Endothelial cell (in vitro differentiated cells): Measurements from ENCODE around the gene UBE2E1. TPM values are rescaled to one million over a fixed set of nuclear protein-coding genes. Genes with fewer than 3 reads are reported as not detected.
"Not testable (repeated sequence)": the region's sequence is repeated elsewhere in the genome, so short reads cannot be mapped to it uniquely, and the experiment has no call there.

Source experiments
- DNase-seq: peaks from one replicate; pipeline ENCODE4 v3.0.0; 2021; ENCODE audit warnings: low spot score
- H3K27ac Mint-ChIP-seq: one replicate; pipeline ENCODE4 v1.8.0; 2021; ENCODE audit warnings: mixed read lengths, inconsistent platforms; ENCODE audit not compliant: unreplicated experiment
- H3K27me3 Mint-ChIP-seq: one replicate; pipeline ENCODE4 v1.8.0; 2021; ENCODE audit warnings: mild to moderate bottlenecking, moderate library complexity, mixed read lengths, inconsistent platforms; ENCODE audit not compliant: unreplicated experiment
- H3K36me3 Mint-ChIP-seq: one replicate; pipeline ENCODE4 v1.8.0; 2021; ENCODE audit warnings: mild to moderate bottlenecking, low read depth, mixed read lengths, inconsistent platforms; ENCODE audit not compliant: unreplicated experiment
- H3K4me1 Mint-ChIP-seq: one replicate; pipeline ENCODE4 v1.8.0; 2021; ENCODE audit warnings: mild to moderate bottlenecking, mixed read lengths, inconsistent platforms; ENCODE audit not compliant: unreplicated experiment
- H3K4me3 Mint-ChIP-seq: one replicate; pipeline ENCODE4 v1.8.0; 2021; ENCODE audit warnings: mild to moderate bottlenecking, mixed read lengths, inconsistent platforms; ENCODE audit not compliant: unreplicated experiment
- H3K9me3 Mint-ChIP-seq: one replicate; pipeline ENCODE4 v1.8.0; 2021; ENCODE audit warnings: mixed read lengths, inconsistent platforms; ENCODE audit not compliant: unreplicated experiment
- CTCF ChIP-seq: fragments of 200-600 bp; sonication (generic); IDR thresholded peaks from one replicate; pipeline ENCODE4 v1.5.0; 2021; ENCODE audit warnings: antibody characterized with exemption; ENCODE audit not compliant: unreplicated experiment
- total RNA-seq: library from RNA; stranded (reverse); fragmentation: NEBNext Ultra II Directional; extraction: Animal tissue kit (Norgen Biotek cat#: 25700); gene quantifications from one replicate; pipeline ENCODE4 v1.2.1, GENCODE V29; 2021; ENCODE audit not compliant: unreplicated experiment

The UBE2E1 gene
- total RNA-seq, 1 donor from 2014 or later = 129 TPM

- DNase-seq = no peak
- Mint-ChIP-seq H3K36me3 (peaks cover 31% of the 10 kb centered on the region), H3K9me3 (no peaks in the 10 kb centered on the region), H3K27ac (peak overlapping the region; percentile 68), H3K27me3 (peaks cover 8% of the 10 kb centered on the region), H3K4me3 (peak overlapping the region; percentile 99), H3K4me1 (peaks cover 29% of the 10 kb centered on the region)
- TF ChIP-seq CTCF = no peak
These were observed 109.9 kb downstream of the UBE2E1 start for GRCh38 chr3:23915537-23916108.

GRCh38 chr3:23916152-23916885, 110.6 kb downstream of the UBE2E1 start:
- Mint-ChIP-seq H3K36me3 (peaks cover 31% of the 10 kb centered on the region), H3K27ac (peak overlapping the region; percentile 96), H3K4me3 (peak overlapping the region; percentile 99), H3K9me3 (no peaks in the 10 kb centered on the region), H3K27me3 (peaks cover 8% of the 10 kb centered on the region), H3K4me1 (peaks cover 29% of the 10 kb centered on the region)
- TF ChIP-seq CTCF = no peak
- no peak for DNase-seq

- H3K36me3 Mint-ChIP-seq = peaks cover 31% of the 10 kb centered on the region
- H3K4me1 Mint-ChIP-seq = peaks cover 29% of the 10 kb centered on the region
- DNase-seq = peak; percentile 96
- peak within 1 kb of the TSS; percentile 99 for H3K4me3 Mint-ChIP-seq
- peaks cover 8% of the 10 kb centered on the region for H3K27me3 Mint-ChIP-seq
- peak; percentile 71 for TF ChIP-seq CTCF
- peak within 1 kb of the TSS; percentile 96 for H3K27ac Mint-ChIP-seq
- no peaks in the 10 kb centered on the region for H3K9me3 Mint-ChIP-seq
These were observed 111.3 kb downstream of the UBE2E1 start, which contains the start of the genes NKIRAS1 and RPL15 for GRCh38 chr3:23916886-23917678. Gene NKIRAS1, minus strand, starts transcription at chr3:23916990. Its CDS starts 6,086 bp downstream, at chr3:23910904. Gene RPL15, plus strand, starts transcription at chr3:23917132. Its CDS starts 728 bp downstream, at chr3:23917860.

DNA sequence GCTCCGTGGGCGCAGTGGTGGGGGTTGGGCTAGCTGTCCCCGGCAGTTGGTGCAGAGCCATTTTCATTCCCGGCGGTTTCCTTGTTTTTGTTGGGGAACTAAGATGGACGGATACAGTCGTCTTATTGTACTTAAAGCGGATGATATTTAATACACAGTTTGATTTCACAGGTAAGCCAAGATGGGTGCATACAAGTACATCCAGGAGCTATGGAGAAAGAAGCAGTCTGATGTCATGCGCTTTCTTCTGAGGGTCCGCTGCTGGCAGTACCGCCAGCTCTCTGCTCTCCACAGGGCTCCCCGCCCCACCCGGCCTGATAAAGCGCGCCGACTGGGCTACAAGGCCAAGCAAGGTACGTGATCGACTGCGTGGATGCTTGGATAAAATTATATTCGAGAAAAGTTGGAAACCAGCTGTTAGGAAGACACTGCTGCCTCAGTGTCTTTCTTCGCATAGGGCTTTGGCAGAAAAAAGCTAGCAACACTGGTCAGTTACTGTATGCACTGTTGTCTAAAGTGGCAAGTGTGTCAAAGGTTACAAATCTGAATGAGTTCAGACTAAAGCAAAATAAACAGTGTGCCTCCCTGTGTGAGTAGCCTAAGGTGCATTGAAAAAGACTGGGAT, 112.0 kb downstream of the UBE2E1 start:
- peak overlapping the region; percentile 99 for H3K4me3 Mint-ChIP-seq
- DNase-seq = peak; percentile 67
- H3K27me3 Mint-ChIP-seq, H3K9me3 Mint-ChIP-seq: not testable (repeated sequence)
- H3K36me3 Mint-ChIP-seq = peaks cover 31% of the 10 kb centered on the region
- H3K27ac Mint-ChIP-seq = peak overlapping the region; percentile 96
- peaks cover 27% of the 10 kb centered on the region for H3K4me1 Mint-ChIP-seq

DNA sequence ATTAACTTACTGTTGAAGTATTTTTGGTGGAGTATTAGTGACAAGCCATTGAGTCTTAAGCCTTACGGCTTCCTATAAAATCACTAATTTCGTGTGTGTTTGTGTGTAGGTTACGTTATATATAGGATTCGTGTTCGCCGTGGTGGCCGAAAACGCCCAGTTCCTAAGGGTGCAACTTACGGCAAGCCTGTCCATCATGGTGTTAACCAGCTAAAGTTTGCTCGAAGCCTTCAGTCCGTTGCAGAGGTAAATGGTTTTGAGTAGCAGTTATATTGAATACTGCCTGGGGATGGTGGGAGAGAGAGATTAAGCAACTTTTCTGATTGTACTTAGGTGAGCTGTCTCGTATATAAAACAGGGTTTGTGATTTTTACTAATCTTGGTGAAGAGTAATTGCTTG, 112.6 kb downstream of the UBE2E1 start:
- Mint-ChIP-seq H3K27ac (peak overlapping the region; percentile 96), H3K4me1 (peaks cover 27% of the 10 kb centered on the region), H3K4me3 (peak overlapping the region; percentile 99), H3K36me3 (peaks cover 31% of the 10 kb centered on the region)
- H3K27me3 Mint-ChIP-seq, H3K9me3 Mint-ChIP-seq, DNase-seq: not testable (repeated sequence)
